ENCODE results near the gene C4BPB. TPM values are rescaled to one million over a fixed set of nuclear protein-coding genes. Genes with fewer than 3 reads are reported as not detected.
"Not testable (repeated sequence)": the region's sequence is repeated elsewhere in the genome, so short reads cannot be mapped to it uniquely, and the experiment has no call there.

Gene C4BPB
- 0.57 and 1.1 TPM in 2 replicates for total RNA-seq

- intact Hi-C loops (cut with micrococcal nuclease) = loop anchor here (10.0 kb wide), 1 partner anchor 236 kb away; the partner anchor contains the start of gene CD55
Measured at GRCh38 chr1:207088701-207089626, at the start of gene C4BPB. TSS of gene C4BPB (plus strand) at chr1:207088860. CDS start at chr1:207089532, 672 bp downstream.

GRCh38 chr1:207039380-207040180 lies 49.1 kb upstream of the C4BPB start:
- intact Hi-C loops (cut with micrococcal nuclease) = no loop called here

DNA sequence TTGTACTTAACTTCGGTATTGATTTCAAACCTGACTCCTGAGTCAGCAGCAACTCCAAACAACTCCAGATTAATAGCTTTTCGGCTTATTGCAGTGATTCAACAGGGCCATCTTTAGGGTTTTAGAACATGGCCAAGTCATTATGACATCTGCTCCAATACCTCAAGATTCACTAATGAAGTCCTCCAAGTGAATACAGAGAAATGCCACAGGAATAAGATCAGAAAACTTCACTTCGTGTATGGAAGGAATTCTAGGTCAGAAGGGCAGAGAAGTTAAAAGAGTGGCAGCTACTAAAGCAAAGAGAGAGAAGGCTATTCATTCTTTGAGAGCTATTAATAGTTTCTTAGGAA lies 48.5 kb upstream of the C4BPB start:
- intact Hi-C loops (cut with micrococcal nuclease) = no loop called here

GRCh38 chr1:207041397-207041796 lies 47.3 kb upstream of the C4BPB start:
- intact Hi-C loops (cut with micrococcal nuclease) = not testable (repeated sequence)

- intact Hi-C loops (cut with micrococcal nuclease) = no loop called here
Measured at GRCh38 chr1:207045453-207045852, 43.2 kb upstream of the C4BPB start.

- intact Hi-C loops (cut with micrococcal nuclease) = no loop called here
Measured at GRCh38 chr1:207047505-207047904, 41.2 kb upstream of the C4BPB start.

DNA sequence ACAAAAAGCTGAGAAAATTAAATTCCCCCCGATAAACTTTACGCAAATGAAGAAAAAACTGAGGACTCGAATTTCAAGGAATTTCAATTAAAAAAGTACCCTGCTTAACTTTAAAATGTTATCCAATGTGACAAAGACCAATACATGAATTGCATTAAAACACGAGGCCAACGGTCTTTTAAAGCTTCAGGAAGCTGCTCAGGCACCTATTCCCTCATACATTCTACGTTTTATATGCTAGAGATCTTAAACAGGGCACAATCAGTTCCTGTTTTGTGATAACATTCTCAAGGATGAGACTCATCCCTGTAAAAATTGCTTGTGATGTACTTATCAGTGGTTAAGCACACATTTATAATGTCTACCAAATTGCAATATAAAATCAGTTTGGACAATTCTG lies 40.6 kb upstream of the C4BPB start:
- intact Hi-C loops (cut with micrococcal nuclease) = no loop called here

DNA sequence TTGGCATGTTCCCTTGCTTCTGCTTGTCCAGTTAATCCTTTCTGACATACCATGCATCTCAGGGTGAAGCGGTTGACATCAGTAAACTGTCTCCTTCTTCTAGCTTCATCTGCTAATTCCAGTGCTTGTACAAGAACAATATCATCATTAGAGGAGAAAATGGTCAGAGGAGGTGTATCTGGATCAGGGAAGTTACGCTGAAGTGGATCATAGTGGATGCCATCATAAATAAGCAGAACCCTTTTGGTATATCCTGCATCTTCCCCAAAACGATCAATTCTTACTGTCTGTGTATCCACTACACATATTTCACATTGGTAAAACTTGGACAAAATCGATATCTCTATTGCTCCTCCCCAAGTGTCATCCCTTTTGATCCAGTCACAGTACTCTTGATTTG lies 39.6 kb upstream of the C4BPB start:
- intact Hi-C loops (cut with micrococcal nuclease) = no loop called here

DNA sequence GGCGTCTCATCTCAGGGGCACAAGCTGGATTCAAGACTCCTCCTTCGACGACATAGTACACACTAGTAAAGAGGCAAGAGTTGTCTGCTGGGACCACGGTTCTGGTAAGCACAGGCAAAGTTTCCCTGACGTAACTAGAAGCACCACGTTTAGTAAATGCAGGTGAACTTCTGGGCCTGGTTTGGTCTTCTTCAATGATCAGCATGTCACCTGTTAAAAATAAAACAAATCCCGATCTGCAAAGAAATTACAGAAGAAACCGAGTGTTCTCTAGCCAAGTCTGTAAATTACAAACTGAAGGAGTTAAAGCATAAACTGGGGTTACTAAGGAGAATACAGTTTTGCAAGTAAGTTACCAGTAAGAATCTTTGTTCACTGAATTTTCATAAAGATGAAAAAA lies 39.1 kb upstream of the C4BPB start:
- intact Hi-C loops (cut with micrococcal nuclease) = no loop called here

- intact Hi-C loops (cut with micrococcal nuclease) = loop anchor here (1.0 to 10.0 kb wide), 8 partner anchors 27 to 775 kb away; partner anchors contain the start of genes CD55 and FCMR
Measured at GRCh38 chr1:207049974-207050391, 38.7 kb upstream of the C4BPB start.

DNA sequence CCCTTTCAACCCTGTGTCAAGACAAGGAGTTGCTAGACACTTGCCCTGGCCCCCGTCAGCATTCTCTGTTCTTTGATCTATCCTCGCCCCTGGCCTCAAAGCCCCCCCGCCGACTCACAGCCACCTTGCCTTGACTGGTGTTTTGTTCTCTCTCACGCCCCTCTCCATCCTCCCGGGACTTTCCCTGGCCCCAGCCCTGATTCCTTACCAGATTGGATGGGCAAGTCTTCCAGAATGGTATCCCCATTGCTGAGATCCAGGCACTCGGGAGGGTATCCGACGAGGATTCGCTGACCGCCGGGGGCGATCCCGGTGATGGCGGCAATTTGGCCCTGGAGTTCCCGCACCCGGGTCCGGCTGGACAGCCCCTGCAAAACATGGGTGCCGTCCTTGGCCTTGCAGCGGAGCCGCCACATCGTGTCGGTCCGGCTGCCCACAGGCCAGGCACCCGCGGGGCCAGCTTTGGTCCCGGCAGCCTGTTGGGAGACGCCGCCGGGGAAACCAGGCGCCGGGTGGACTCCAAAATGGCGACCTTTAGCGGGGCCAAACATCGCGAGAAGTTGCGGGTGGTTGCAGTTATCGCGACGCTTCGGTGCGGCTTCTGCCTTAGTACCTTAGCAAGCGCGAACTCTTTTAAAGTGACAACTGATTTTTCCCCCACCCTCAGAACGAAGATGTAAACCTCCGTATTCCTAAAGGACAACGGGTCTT lies 38.0 kb upstream of the C4BPB start:
- intact Hi-C loops (cut with micrococcal nuclease) = loop anchor here (1.0 to 10.0 kb wide), 8 partner anchors 27 to 774 kb away; partner anchors contain the start of genes CD55 and FCMR

GRCh38 chr1:207051191-207051943 lies 37.3 kb upstream of the C4BPB start, which contains the start of gene YOD1:
TSS of gene YOD1 (minus strand) at chr1:207051208. CDS start at chr1:207051030, 178 bp downstream.
- intact Hi-C loops (cut with micrococcal nuclease) = loop anchor here (5.0 to 10.0 kb wide), 4 partner anchors 127 to 773 kb away; partner anchors contain the start of gene FCMR

GRCh38 chr1:207052911-207053769 lies 35.5 kb upstream of the C4BPB start, which contains the start of gene PFKFB2:
TSS of gene PFKFB2 (plus strand) at chr1:207053275. CDS start at chr1:207054718, 1,443 bp downstream.
- intact Hi-C loops (cut with micrococcal nuclease) = loop anchor here (5.0 to 10.0 kb wide), 4 partner anchors 128 to 772 kb away; partner anchors contain the start of gene FCMR

DNA sequence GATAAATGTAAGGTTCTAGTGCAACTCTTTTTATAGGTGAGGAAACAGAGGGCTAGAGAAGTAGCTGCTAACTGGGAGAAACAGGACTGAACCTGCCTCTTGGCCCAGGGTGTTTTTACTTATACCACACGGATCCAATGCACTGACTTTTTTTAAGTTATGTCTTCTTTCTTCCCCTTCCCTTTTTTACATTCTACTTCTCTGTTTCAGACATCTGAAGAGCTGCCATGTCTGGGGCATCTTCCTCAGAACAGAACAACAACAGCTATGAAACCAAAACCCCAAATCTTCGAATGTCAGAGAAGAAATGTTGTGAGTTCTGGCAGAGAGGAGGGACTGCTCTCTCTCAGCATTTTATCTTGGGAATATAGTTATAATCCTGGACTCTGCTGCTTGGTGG lies 34.2 kb upstream of the C4BPB start:
- intact Hi-C loops (cut with micrococcal nuclease) = loop anchor here (5.0 to 10.0 kb wide), 4 partner anchors 130 to 770 kb away; partner anchors contain the start of gene FCMR

- intact Hi-C loops (cut with micrococcal nuclease) = loop anchor here (10.0 kb wide), 3 partner anchors 131 to 769 kb away; partner anchors contain the start of gene FCMR
Measured at GRCh38 chr1:207055386-207056001, 33.2 kb upstream of the C4BPB start.

DNA sequence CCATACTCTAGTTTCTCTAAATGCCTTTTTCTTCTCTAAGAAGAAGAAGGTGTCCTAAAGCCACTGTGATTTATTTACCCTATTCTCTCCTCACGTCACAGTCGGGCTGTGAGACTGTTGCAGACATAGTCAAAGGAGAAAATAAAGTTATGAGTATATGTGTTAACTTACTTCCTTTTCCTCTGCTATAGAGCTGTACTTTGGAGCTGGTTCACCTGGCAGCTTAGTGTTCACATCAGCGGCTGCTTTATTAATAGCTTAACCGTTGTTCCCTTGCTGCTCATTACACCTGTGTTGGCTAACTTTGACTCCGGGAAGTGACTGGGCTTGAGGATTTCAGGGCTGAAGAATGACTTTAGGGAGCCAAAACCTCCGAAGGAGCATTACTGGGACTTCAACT lies 32.0 kb upstream of the C4BPB start:
- intact Hi-C loops (cut with micrococcal nuclease) = loop anchor here (10.0 kb wide), 3 partner anchors 132 to 768 kb away; partner anchors contain the start of gene FCMR

DNA sequence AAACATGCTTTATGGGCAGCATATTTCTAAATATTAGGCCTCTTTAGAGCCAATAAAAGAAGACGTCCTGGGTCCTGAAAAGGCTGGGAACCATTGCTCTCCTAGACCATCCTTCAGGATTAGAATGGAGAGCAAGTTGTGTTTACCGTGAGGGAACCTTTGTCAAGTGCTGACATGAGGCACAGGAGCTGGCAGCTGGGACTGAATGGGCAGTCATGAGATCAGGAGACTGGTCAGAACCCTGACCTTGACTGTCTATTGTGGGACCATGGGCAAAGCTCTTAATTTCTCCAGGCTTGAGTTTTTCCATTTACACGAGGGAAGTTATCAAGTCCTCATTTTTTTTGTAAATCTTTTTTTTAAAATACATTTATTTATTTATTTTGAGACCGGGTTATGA lies 30.4 kb upstream of the C4BPB start:
- intact Hi-C loops (cut with micrococcal nuclease) = loop anchor here (10.0 kb wide), 3 partner anchors 133 to 767 kb away; partner anchors contain the start of gene FCMR

Data from T-helper 2 cell treated with Interferon-gamma antibody and Interleukin-4, amounts not matched to agents 100 ng/mL and 5 ng/mL, for 36 hours (primary cell).